PFSK-1 (cell line): ENCODE results near the gene FAM210A.

Source experiments
- POLR2AphosphoS5 ChIP-seq: IDR thresholded peaks from 2 replicates; pipeline ENCODE4 v1.6.1; 2012; ENCODE audit warnings: low read depth, mild to moderate bottlenecking, control low read depth, low read length, moderate library complexity
- TAF1 ChIP-seq: IDR thresholded peaks from 2 replicates; pipeline ENCODE4 v1.6.1; 2012; ENCODE audit warnings: low read length, control low read depth, borderline replicate concordance; ENCODE audit not compliant: insufficient read depth

DNA sequence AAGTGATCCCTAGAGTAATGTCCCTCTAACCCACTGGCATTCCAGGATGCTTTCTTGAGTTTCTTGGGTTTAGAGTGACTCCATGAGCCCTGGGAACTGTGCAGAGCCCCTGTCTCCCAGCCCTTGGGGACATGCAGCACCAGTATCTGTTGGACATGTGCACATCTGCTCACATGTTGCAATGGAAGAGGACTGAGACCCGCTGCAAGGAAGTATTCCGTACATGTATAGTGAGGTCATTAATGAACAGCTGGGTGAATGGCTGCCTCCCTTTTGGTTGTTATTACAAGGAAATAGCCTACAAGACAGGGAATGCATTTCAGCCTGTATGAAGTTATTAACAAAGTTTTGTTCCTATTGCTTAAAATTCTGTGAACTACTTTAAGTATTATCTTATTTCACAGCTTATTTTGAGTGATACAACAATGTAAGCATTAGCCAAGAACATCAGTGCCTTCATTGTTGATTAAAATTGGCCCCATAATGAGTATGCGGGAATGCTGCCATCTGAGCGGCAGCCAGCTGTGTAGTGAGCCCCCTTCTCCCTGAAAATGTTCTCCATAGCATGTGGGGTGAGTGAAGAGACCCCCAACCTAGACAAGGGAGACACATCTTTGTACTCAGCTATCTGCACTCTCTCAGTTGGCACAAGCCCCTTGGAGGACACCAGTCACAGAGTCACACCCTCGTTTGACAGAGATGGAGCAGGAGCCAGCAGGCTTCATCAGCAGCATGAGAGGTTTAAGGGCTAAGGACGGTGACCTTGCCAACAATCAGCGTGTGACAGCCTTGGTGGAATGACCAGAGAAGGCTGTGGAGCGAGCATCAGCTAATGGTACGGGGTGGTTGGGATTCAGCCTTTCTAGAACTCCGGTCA, 87.4 kb downstream of the FAM210A start:
- TF ChIP-seq POLR2AphosphoS5, result no peak
- no peak for TF ChIP-seq TAF1
